Measurements from ENCODE around the gene MAPK11.

The MAPK11 gene

DNA sequence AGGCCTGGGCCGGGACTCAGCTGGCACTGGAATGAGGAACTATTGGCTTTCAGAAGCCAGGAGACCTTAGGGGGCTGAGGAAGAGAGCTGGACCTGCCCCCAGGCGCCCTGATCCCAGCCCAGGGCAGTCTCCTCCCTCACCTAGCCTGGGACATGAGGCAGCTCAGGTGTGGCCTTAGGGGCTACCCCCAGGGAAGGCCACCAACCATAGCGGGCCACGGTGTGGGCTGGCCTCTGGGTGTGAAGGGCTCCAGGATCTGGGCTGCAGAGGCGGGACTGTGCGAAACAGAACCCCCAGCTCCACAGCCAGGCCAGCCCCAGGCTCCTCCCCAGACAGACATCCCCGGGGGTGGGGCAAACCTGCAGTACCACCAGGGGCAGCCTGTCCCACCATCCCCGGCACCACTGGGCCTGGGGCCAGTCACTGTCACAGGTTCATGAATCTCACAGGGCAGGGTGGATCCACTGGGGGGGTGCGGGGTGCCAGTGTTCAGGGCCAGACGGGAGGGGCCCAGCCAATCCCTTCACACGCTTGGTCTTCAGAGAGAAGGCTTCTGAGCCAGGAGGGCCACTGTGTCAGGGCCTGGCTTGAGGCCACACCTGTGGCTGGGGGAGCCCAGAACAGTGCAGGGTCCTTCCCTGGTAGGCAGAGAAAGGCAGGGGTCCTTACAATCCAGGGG, 33.8 kb upstream of the MAPK11 start:
- no peak for DNase-seq (ENCODE audit: extremely low read depth, low read depth)
- TF ChIP-seq, protein P1, sequence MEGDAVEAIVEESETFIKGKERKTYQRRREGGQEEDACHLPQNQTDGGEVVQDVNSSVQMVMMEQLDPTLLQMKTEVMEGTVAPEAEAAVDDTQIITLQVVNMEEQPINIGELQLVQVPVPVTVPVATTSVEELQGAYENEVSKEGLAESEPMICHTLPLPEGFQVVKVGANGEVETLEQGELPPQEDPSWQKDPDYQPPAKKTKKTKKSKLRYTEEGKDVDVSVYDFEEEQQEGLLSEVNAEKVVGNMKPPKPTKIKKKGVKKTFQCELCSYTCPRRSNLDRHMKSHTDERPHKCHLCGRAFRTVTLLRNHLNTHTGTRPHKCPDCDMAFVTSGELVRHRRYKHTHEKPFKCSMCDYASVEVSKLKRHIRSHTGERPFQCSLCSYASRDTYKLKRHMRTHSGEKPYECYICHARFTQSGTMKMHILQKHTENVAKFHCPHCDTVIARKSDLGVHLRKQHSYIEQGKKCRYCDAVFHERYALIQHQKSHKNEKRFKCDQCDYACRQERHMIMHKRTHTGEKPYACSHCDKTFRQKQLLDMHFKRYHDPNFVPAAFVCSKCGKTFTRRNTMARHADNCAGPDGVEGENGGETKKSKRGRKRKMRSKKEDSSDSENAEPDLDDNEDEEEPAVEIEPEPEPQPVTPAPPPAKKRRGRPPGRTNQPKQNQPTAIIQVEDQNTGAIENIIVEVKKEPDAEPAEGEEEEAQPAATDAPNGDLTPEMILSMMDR (IDR thresholded peaks at IDR 0.05; ENCODE audit: low read depth, low read length), result no peak

DNA sequence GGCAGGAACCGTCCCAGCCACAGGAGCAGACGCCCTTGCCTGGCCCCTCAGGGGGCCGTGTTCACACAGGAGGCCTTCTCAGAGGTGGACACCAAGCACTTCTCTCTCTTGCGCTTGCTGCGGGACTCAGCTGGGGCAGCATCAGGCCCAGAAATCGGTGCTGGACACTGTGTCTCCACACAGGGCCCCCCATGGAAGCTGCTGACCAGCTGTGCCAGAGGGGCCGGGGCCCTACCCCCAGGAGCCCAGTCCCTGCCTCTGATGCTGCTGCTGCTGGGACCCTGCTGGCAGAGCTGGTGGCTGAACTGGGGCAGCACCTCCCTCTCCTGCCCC, 33.3 kb upstream of the MAPK11 start:
- DNase-seq (ENCODE audit: extremely low read depth, low read depth), result no peak
- TF ChIP-seq, protein P1 (IDR thresholded peaks at IDR 0.05; ENCODE audit: low read depth, low read length), result no peak

- TF ChIP-seq, protein P1 (IDR thresholded peaks at IDR 0.05; ENCODE audit: low read depth, low read length), result no peak
- DNase-seq (ENCODE audit: extremely low read depth, low read depth), result no peak
Observed at GRCh38 chr22:50302564-50302963, 32.4 kb upstream of the MAPK11 start.

- no peak for DNase-seq (ENCODE audit: extremely low read depth, low read depth)
- TF ChIP-seq, protein P1 (IDR thresholded peaks at IDR 0.05; ENCODE audit: low read depth, low read length), result no peak
Observed at GRCh38 chr22:50302041-50302541, 31.9 kb upstream of the MAPK11 start.

- TF ChIP-seq, protein P1 (IDR thresholded peaks at IDR 0.05; ENCODE audit: low read depth, low read length), result no peak
- no peak for DNase-seq (ENCODE audit: extremely low read depth, low read depth)
Observed at GRCh38 chr22:50301581-50301991, 31.4 kb upstream of the MAPK11 start.

- TF ChIP-seq, protein P1 (IDR thresholded peaks at IDR 0.05; ENCODE audit: low read depth, low read length), result no peak
- DNase-seq (ENCODE audit: extremely low read depth, low read depth), result no peak
Observed at GRCh38 chr22:50300620-50301257, 30.6 kb upstream of the MAPK11 start.

- no peak for DNase-seq (ENCODE audit: extremely low read depth, low read depth)
- TF ChIP-seq, protein P1 (IDR thresholded peaks at IDR 0.05; ENCODE audit: low read depth, low read length), result no peak
Observed at GRCh38 chr22:50299785-50300619, 29.8 kb upstream of the MAPK11 start.
